GM06990 (cell line): ENCODE measurements around the gene SIPA1.
"Not testable (repeated sequence)": the region's sequence is repeated elsewhere in the genome, so short reads cannot be mapped to it uniquely, and the experiment has no call there.

ENCODE experiments used
- DNase-seq: peaks from one replicate; pipeline ENCODE4 v3.0.0-alpha.2; 2011; ENCODE audit not compliant: insufficient read length; ENCODE audit errors: extremely low read depth
- H3K27me3 ChIP-seq: replicated peaks from 2 replicates; pipeline ENCODE4 v1.6.0; 2011; ENCODE audit warnings: low read length; ENCODE audit not compliant: control insufficient read depth, insufficient read depth
- H3K36me3 ChIP-seq: 2 replicates; pipeline ENCODE4 v1.5.1; 2011; ENCODE audit warnings: low read length; ENCODE audit not compliant: control insufficient read depth, insufficient read depth
- H3K4me3 ChIP-seq: replicated peaks from 2 replicates; pipeline ENCODE4 v1.5.1; 2011; ENCODE audit warnings: low read depth, mild to moderate bottlenecking, control low read depth, low read length
- CTCF ChIP-seq: IDR thresholded peaks from 2 replicates; pipeline ENCODE4 v1.5.1; 2011; ENCODE audit warnings: low read length, control low read depth, mild to moderate bottlenecking, inconsistent platforms; ENCODE audit not compliant: insufficient read depth, poor library complexity, severe bottlenecking

SIPA1 gene

GRCh38 chr11:65672982-65673381 lies 35.1 kb downstream of the SIPA1 start:
- Histone ChIP-seq H3K4me3 (no peak overlapping the region), H3K36me3 (no peaks in the 10 kb centered on the region), H3K27me3 (no peaks in the 10 kb centered on the region)
- TF ChIP-seq CTCF = no peak
- no peak for DNase-seq

GRCh38 chr11:65680192-65680743 lies 42.4 kb downstream of the SIPA1 start:
- no peaks in the 10 kb centered on the region for H3K36me3 ChIP-seq
- DNase-seq = no peak
- no peak overlapping the region for H3K4me3 ChIP-seq
- peaks cover 2% of the 10 kb centered on the region; the same call in 1 of the 2 replicates for H3K27me3 ChIP-seq
- no peak for TF ChIP-seq CTCF

GRCh38 chr11:65683480-65683879 lies 45.6 kb downstream of the SIPA1 start:
- H3K4me3 ChIP-seq, H3K36me3 ChIP-seq, DNase-seq: not testable (repeated sequence)

GRCh38 chr11:65685981-65686380 lies 48.1 kb downstream of the SIPA1 start:
- Histone ChIP-seq H3K4me3 (no peak overlapping the region), H3K27me3 (peaks cover 2% of the 10 kb centered on the region; the same call in 1 of the 2 replicates), H3K36me3 (no peaks in the 10 kb centered on the region)
- TF ChIP-seq CTCF = no peak
- no peak for DNase-seq

More at GRCh38 chr11:65683480-65683879, 45.6 kb downstream of the SIPA1 start:
- H3K27me3 ChIP-seq = not testable (repeated sequence)

GRCh38 chr11:65691847-65692246 lies 53.9 kb downstream of the SIPA1 start:
- not testable (repeated sequence) for H3K4me3 ChIP-seq, H3K27me3 ChIP-seq

GRCh38 chr11:65692367-65692766 lies 54.5 kb downstream of the SIPA1 start:
- no peak for DNase-seq
- no peaks in the 10 kb centered on the region for H3K36me3 ChIP-seq
- no peak for TF ChIP-seq CTCF
- no peaks in the 10 kb centered on the region for H3K27me3 ChIP-seq
- H3K4me3 ChIP-seq = no peak overlapping the region

More at GRCh38 chr11:65691847-65692246, 53.9 kb downstream of the SIPA1 start:
- not testable (repeated sequence) for DNase-seq, H3K36me3 ChIP-seq
